Hematopoietic multipotent progenitor cell treated with erythropoietin and hydrocortisone succinate and interleukin-3 and kit ligand, for 17 days (in vitro differentiated cells): ENCODE data around the gene CDH20.
A peak's percentile ranks its signal among the peaks of the same experiment; 100 is the strongest.

Source experiments
- DNase-seq: peaks from one replicate; pipeline ENCODE4 v3.0.0-alpha.2; 2015; ENCODE audit warnings: low spot score

The CDH20 gene

GRCh38 chr18:61531182-61531581 lies 198.0 kb downstream of the CDH20 start:
- DNase-seq: no peak

- no peak for DNase-seq
These were observed 198.7 kb downstream of the CDH20 start for GRCh38 chr18:61531891-61532290.

DNA sequence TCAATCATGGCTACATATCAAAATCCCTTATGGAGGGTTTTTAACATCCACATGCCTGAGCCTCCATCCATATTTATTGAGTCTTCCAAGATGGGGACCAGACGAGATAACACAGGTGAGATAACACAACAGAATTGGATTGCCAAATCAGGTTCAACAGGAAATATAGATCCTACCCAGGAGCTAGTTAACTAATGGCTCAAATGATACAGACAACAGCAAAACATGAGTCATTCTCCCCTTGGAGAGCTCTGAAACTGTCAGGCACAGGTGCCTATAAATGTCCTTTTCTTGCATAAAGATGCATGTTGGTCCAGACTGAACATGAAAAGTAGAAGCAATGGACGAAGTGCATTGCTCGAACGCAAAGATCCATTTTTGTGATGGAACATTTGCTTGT lies 202.2 kb downstream of the CDH20 start:
- no peak for DNase-seq

DNA sequence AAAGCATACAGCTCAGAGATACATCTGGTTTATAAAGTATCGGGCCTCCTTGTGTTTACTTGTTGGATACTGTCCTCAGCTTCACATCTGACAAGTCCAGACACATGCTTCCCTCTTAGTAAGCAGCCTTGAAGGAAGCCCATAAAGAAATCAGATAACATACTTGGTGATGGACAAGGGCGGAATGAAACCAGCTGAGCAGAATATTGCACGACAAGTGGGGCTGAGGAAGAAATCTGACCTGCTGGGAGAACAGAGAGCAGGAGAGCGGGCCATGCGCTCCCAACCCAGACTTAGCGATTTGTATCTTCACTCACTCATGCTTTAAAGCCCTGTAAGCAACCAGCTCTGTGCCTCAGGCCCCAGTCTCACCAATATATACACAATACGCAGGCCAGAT lies 208.4 kb downstream of the CDH20 start:
- no peak for DNase-seq

DNA sequence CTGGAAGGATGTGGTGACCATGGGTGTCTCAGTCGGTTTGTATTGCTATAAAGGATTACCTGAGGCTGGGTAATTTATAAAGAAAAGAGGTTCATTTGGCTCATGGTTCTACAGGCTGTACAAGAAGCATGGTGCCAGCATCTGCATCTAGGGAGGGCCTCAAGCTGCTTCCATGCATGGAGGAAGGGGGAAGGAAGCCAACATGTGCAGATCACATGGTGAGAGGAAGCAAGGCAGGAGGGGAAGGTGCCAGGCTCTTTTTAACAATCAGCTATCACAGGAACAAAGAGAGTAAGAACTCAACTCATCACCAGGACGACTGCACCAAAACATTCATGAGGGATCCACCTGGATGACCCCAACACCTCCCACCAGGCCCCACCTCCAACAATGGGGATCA lies 209.4 kb downstream of the CDH20 start:
- DNase-seq: no peak

GRCh38 chr18:61543518-61543917 lies 210.3 kb downstream of the CDH20 start:
- DNase-seq: no peak

- DNase-seq: no peak
These were observed 210.9 kb downstream of the CDH20 start for GRCh38 chr18:61544178-61544577.

DNA sequence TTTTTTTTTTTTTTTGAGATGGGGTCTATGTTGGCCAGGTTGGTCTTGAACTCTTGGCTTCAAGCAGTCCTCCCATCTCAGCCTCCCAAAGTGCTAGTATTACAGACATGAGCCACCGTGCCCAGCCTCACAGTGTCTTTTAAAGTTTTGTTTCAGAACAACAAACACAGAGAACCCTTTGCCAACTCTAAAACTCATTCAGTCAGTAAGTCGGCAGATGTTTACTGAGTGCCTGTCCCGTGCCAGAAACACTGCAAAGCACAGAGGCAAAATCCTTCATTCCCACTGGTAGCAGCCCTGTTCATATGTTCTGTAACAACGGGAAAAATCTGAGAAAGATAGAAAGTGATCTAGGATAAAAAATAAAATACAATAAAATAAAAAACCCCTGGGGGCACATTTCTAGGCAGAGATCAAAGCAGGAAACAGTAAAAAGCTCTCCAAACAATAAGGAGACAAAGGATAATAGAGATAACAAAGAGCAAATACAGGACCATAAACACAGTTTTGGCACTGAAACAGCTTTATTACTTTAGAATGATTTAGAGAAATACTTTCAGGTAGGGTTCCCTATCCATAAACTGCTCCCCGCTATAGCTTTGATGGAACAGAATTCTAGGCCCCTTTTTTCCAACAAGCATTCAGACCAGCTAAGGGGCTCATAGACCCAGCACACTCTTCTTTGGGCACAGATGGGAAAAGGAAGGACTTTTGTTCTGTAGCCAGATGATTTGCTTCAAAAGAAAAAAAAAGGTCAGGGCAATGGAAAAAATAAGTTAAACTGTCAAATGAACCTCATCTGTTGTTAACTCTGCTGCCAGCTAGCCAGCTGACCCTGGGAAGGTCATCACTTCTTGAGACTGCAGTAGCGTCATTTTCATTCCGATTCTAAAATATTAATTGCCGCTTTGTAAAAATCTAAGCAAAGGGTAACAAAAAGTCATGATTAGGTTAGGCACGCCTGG lies 212.3 kb downstream of the CDH20 start:
- DNase-seq: no peak

DNA sequence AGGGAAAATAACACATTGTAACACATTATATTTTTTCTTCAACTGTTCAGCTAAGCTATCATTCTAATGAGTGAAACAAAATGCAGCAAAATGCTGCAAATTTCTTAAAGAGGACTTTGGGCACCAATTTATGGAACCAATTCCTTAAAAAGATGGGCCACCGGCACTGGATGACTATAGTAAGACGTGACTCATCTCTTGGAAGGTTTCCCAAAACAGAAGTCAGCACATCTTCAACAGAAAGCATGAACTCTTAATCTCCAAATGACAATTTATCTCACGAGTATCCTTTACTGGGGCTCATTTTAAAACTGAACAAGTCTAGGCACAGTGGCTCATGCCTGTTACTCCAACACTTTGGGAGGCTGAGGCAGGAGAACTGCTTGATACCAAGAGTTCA lies 213.4 kb downstream of the CDH20 start:
- DNase-seq: no peak

- no peak for DNase-seq
These were observed 216.2 kb downstream of the CDH20 start for GRCh38 chr18:61549416-61549815.

GRCh38 chr18:61549889-61550288 lies 216.7 kb downstream of the CDH20 start:
- no peak for DNase-seq

GRCh38 chr18:61551586-61551985 lies 218.4 kb downstream of the CDH20 start:
- peak; percentile 17 for DNase-seq

DNA sequence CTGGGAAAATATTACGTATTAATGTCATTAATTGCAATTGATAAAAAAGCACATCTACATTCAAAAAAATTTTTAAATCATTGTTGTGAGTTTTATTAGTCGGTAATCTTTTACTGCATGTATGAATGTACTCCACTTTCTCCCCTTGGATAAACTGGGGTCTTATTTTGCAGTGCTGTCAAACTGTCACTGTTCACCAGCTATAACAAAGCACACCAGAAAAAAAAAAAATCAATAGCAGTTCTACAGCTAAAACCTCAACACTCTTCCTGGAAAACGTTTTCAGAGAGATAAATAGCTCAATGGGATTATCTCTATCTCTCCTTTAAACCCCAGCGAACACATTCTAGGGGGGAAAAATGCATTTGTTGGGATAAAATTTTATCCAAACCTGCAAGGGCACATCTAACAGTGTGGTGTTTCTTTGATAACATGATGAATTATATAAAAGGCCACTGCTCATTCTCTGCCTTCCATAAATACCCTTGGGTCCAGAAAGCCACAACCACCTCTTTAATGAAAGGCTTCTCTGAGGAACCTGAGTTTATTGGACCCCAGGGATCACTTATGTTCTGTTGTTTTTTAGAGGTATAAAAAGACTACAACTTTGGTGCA lies 219.9 kb downstream of the CDH20 start:
- DNase-seq: no peak

GRCh38 chr18:61554117-61554776 lies 221.0 kb downstream of the CDH20 start:
- no peak for DNase-seq

DNA sequence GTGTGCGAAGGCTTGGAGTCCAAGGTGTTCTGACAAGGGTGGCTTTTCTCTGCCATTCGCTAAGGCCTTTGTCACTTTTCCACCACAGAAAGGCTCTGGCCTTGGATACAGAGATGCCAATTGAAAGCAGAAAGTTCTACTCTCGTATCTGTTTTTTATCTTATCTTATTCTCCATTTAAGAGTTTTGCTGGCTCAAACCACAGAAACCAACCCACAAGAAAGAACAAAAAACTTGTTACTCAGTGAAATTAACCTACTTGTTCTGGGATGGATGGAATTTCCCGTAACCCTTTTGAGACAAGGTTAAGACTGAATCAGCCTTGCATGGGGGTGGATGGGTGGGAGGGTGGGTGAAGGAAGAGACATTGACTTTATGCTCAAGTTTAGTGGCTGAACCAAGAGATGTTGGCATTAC lies 221.7 kb downstream of the CDH20 start:
- DNase-seq: no peak

DNA sequence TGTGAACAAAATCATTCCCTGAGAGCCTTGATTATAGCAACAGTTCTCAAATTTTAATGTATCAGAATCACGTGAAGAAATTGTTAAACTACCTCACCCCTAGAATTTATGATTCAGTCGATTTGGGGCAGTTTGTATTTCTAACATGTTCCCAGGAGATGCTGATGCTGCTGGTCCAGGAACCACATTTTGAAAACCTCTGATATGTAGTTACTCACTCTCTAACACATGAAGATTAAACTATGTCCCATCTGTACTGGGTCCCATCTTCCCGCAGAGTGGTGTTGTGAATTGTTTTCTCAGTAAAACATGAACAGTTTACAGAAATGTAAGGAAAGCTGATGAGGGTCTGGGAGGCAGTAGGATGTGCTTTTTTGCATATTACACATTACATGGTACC lies 223.1 kb downstream of the CDH20 start:
- no peak for DNase-seq

GRCh38 chr18:61556862-61557261 lies 223.6 kb downstream of the CDH20 start:
- no peak for DNase-seq

DNA sequence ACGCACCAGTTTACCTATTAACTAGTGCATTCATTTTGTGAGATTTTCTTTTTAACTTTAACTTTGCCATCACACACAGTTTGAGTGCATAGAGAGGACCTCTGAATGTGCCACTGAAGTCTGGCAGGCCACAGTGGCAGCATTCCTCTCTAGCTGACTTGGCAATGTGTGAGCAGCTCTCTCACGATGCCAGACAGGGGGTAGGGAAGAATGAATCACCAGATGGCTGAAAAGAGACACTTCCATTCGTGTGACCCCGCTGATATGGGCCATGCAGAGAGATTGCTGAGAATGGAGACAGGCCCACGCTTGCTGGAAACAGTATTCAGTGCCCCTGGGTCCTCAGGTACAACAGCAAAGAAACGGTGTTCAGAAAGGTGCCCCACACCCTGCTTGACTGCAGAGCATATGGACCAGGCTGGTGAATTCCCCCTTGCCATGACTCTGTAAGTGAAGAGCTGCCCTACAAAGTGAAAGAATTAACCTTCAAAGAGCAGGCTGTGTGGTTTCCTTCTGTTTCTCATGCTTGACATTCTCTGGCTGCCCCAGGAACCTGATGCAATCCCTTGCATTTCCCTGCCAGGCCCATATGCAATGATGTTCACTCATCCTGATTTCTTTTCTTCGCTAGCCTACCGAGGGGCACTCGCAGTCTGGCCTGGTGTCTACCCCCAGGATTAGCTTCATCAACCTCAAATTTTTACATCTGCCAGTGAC lies 236.1 kb downstream of the CDH20 start:
- no peak for DNase-seq

- DNase-seq: no peak
These were observed 236.8 kb downstream of the CDH20 start for GRCh38 chr18:61570070-61570469.

DNA sequence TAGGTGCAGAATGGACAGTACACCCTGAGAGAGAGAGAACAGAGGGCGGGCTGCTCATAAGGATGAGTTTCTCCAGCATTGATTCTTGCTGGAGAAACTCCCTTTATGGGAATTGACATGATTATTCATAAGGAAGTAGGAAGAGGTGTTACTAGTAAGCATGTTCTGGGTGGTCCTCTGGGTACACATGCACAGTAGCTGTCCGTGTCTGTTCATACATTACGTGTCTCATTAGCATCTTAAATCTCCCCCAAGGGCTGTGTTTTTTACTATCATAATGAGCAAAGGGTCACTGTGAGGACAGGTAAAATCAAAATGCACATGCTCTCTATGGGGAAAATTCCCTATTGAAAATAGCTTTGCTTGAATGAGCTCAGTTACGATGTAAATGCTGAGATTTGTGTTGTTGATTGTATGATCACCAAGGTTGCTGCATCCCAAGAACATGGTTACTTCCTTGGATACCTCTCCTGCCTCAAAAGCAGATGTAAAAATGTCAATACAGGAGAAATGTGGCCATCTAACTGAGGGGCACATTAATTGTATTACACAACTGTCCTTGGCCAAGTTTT lies 238.9 kb downstream of the CDH20 start:
- no peak for DNase-seq

DNA sequence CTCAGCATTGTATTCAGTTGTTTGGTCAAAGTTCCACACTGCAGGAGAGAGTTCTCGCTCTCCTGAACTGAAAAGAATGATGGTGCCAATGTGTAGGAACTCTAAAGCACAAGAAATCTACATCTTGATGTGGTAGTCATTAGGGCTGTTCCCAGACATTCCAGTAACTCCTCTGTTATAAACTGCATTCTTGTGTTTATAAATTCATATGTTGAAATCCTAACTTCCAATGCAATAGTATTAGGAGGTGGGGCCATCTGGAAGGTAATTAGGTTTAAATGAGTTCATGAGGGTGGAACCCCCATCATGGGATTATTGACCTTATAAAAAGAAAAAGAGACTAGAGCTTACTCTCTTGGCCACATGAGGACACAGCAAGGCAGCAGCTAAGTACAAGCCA lies 239.6 kb downstream of the CDH20 start:
- no peak for DNase-seq

- DNase-seq: no peak
These were observed 241.4 kb downstream of the CDH20 start for GRCh38 chr18:61574665-61575064.
